HepG2 (cell line): ENCODE measurements around the gene JPT2. TPM values are rescaled to one million over a fixed set of nuclear protein-coding genes. Genes with fewer than 3 reads are reported as not detected.
A peak's percentile ranks its signal among the peaks of the same experiment; 100 is the strongest.

ENCODE experiments used
- ARID5B ChIP-seq: IDR thresholded peaks from 2 replicates; pipeline ENCODE4 v1.4.0; 2020; ENCODE audit warnings: mild to moderate bottlenecking, missing genetic modification reagents
- FOXA1 ChIP-seq, 2 experiments: fragments of 450-650 bp in 1 of 2; sonication (generic) in 1 of 2; formaldehyde crosslinking in 1 of 2; IDR thresholded peaks; 2 replicates each; pipeline versions ENCODE4 v1.4.0 to v1.6.1; 2016 to 2020; ENCODE audit warnings: missing genetic modification reagents in 1 of 2
- FOXO1 ChIP-seq: sonication (generic); formaldehyde crosslinking; IDR thresholded peaks from 2 replicates; pipeline ENCODE4 v1.4.0; 2020; ENCODE audit warnings: missing genetic modification reagents
- KLF16 ChIP-seq, 2 experiments: sonication (generic) in 1 of 2; formaldehyde crosslinking in 1 of 2; IDR thresholded peaks; 2 replicates each; pipeline versions ENCODE4 v1.6.1 to v1.8.0; 2016 to 2023; ENCODE audit warnings: missing genetic modification reagents in 2 of 2, missing compliant biosample characterization in 1 of 2
- MLXIP ChIP-seq: sonication (generic); formaldehyde crosslinking; IDR thresholded peaks from 2 replicates; pipeline ENCODE4 v1.9.0; 2021; ENCODE audit warnings: missing genetic modification reagents, borderline replicate concordance
- PHF5A ChIP-seq: IDR thresholded peaks from one replicate; pipeline ENCODE4 v1.6.1; 2018; ENCODE audit warnings: low read depth, missing genetic modification reagents; ENCODE audit not compliant: unreplicated experiment
- ZFY ChIP-seq: sonication (generic); formaldehyde crosslinking; IDR thresholded peaks from 2 replicates; pipeline ENCODE4 v1.4.0; 2020; ENCODE audit warnings: missing genetic modification reagents
- ZKSCAN5 ChIP-seq: sonication (generic); formaldehyde crosslinking; IDR thresholded peaks from 2 replicates; pipeline ENCODE4 v1.5.1; 2020; ENCODE audit warnings: mild to moderate bottlenecking, missing genetic modification reagents
- ZNF24 ChIP-seq: fragments of 450-650 bp; IDR thresholded peaks from 2 replicates; pipeline ENCODE4 v1.6.1; 2017; ENCODE audit warnings: antibody characterized with exemption, mild to moderate bottlenecking
- ZNF280D ChIP-seq: sonication (generic); formaldehyde crosslinking; IDR thresholded peaks from 2 replicates; pipeline ENCODE4 v1.5.1; 2020; ENCODE audit warnings: mild to moderate bottlenecking, missing genetic modification reagents
- ZNF710 ChIP-seq: sonication (generic); formaldehyde crosslinking; IDR thresholded peaks from 2 replicates; pipeline ENCODE4 v1.5.0; 2020; ENCODE audit warnings: mild to moderate bottlenecking, missing genetic modification reagents, borderline replicate concordance
- polyA plus RNA-seq, 8 experiments: library from polyadenylated mRNA; depleted of rRNA in 3 of 8; stranded (reverse) in 7 of 8; unstranded in 1 of 8; fragments of >200 nt; fragmentation: Illumina TruSeq in 4 of 8; extraction: Trizol in 4 of 8; gene quantifications; 2 replicates each; pipeline versions ENCODE4 v1.2.1 to v1.2.3, GENCODE V29; 2011 to 2016; ENCODE audit warnings: low read depth in 4 of 8, missing spikeins in 1 of 8, mixed read lengths in 1 of 8; ENCODE audit not compliant: insufficient read depth in 1 of 8
- total RNA-seq, 5 experiments: library from RNA; depleted of rRNA; stranded (reverse); fragments of >200 nt; fragmentation: Illumina TruSeq; extraction: Trizol; gene quantifications; 2 replicates each; pipeline ENCODE4 v1.2.3, GENCODE V29; 2016; ENCODE audit warnings: low read depth in 1 of 5
- TF ChIP-seq, protein P1 (sequence below): sonication (generic); formaldehyde crosslinking; IDR thresholded peaks from 2 replicates; pipeline ENCODE4 v1.4.0; 2020; ENCODE audit warnings: low read depth, mild to moderate bottlenecking, missing genetic modification reagents
- TF ChIP-seq, protein P2 (sequence below): IDR thresholded peaks from 2 replicates; pipeline ENCODE4 v1.6.1; 2018; ENCODE audit warnings: missing genetic modification reagents, mild to moderate bottlenecking, missing compliant biosample characterization

Gene JPT2
- total and polyA plus RNA-seq, 2 of the 13 experiments (the other 11 are each of a cell fraction or from before 2014, with no cell fraction given), result 53.5 to 89.4 TPM

GRCh38 chr16:1707193-1707790, 29.2 kb downstream of the JPT2 start (continued):
- TF ChIP-seq ZNF710 (CRISPR knock-in tag), result 0 out of 2 replicates have a peak, but pooled peaks have one; percentile 24
- TF ChIP-seq MLXIP (CRISPR knock-in tag), result no peak
- TF ChIP-seq FOXO1, result no peak
- peak; percentile 38; the same call in 1 of the 2 replicates for TF ChIP-seq ZFY
- no peak; a peak in 1 of 4 replicates for TF ChIP-seq KLF16 (CRISPR knock-in tag; IDR thresholded peaks at IDR 0.05)
- no peak for TF ChIP-seq ZKSCAN5 (CRISPR knock-in tag)
- TF ChIP-seq, protein P1, sequence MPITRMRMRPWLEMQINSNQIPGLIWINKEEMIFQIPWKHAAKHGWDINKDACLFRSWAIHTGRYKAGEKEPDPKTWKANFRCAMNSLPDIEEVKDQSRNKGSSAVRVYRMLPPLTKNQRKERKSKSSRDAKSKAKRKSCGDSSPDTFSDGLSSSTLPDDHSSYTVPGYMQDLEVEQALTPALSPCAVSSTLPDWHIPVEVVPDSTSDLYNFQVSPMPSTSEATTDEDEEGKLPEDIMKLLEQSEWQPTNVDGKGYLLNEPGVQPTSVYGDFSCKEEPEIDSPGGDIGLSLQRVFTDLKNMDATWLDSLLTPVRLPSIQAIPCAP (CRISPR knock-in tag), result no peak
- TF ChIP-seq, protein P2, sequence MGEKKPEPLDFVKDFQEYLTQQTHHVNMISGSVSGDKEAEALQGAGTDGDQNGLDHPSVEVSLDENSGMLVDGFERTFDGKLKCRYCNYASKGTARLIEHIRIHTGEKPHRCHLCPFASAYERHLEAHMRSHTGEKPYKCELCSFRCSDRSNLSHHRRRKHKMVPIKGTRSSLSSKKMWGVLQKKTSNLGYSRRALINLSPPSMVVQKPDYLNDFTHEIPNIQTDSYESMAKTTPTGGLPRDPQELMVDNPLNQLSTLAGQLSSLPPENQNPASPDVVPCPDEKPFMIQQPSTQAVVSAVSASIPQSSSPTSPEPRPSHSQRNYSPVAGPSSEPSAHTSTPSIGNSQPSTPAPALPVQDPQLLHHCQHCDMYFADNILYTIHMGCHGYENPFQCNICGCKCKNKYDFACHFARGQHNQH (CRISPR knock-in tag), result peak; percentile 32; the same call in 1 of the 2 replicates
- TF ChIP-seq FOXA1 (IDR thresholded peaks at IDR 0.05), result no peak
- TF ChIP-seq FOXA1 (CRISPR knock-in tag; IDR thresholded peaks at IDR 0.05), result no peak
- TF ChIP-seq ZNF24, result peak; percentile 49; the same call in 1 of the 2 replicates
- TF ChIP-seq ARID5B, result peak; percentile 46
- TF ChIP-seq PHF5A (CRISPR knock-in tag), result no peak
- TF ChIP-seq ZNF280D (CRISPR knock-in tag), result peak; percentile 42; the same call in 1 of the 2 replicates
